Measurements from ENCODE around the gene RALGPS2.

GRCh38 chr1:178898401-178898800 lies 173.4 kb downstream of the RALGPS2 start:
- TF ChIP-seq, protein P1, sequence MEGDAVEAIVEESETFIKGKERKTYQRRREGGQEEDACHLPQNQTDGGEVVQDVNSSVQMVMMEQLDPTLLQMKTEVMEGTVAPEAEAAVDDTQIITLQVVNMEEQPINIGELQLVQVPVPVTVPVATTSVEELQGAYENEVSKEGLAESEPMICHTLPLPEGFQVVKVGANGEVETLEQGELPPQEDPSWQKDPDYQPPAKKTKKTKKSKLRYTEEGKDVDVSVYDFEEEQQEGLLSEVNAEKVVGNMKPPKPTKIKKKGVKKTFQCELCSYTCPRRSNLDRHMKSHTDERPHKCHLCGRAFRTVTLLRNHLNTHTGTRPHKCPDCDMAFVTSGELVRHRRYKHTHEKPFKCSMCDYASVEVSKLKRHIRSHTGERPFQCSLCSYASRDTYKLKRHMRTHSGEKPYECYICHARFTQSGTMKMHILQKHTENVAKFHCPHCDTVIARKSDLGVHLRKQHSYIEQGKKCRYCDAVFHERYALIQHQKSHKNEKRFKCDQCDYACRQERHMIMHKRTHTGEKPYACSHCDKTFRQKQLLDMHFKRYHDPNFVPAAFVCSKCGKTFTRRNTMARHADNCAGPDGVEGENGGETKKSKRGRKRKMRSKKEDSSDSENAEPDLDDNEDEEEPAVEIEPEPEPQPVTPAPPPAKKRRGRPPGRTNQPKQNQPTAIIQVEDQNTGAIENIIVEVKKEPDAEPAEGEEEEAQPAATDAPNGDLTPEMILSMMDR (IDR thresholded peaks at IDR 0.05; ENCODE audit: low read depth, low read length) = no peak
- TF ChIP-seq POLR2A (IDR thresholded peaks at IDR 0.05; ENCODE audit: extremely low read depth, insufficient read length) (no peak), MYC (IDR thresholded peaks at IDR 0.05; ENCODE audit: low read depth, low read length) (no peak)

Data from NB4 (cell line).